Measurements from ENCODE around the gene RIT1. TPM values are rescaled to one million over a fixed set of nuclear protein-coding genes. Genes with fewer than 3 reads are reported as not detected.
A peak's percentile ranks its signal among the peaks of the same experiment; 100 is the strongest.

RIT1 gene
- total RNA-seq, 2 experiments from 2014 or later = 15.9 to 21.0 TPM

GRCh38 chr1:155947292-155947691 lies 36.1 kb upstream of the RIT1 start:
- CTCF ChIA-PET (ENCODE audit: unreplicated experiment) = interaction anchor here (0.8 kb wide), 1 partner anchor 29 kb away, joined by 3 read pairs; no protein-coding TSS in a partner anchor
- peak overlapping the region; percentile 89 for H3K4me2 ChIP-seq (ENCODE audit: low read length)
- peaks cover 57% of the 10 kb centered on the region for H3K4me1 ChIP-seq (ENCODE audit: insufficient read depth, low read length, poor library complexity, severe bottlenecking)
- peak; percentile 45 for DNase-seq (ENCODE audit: low spot score)
- H3K9me2 ChIP-seq (ENCODE audit: insufficient read depth, low read length) = no peaks in the 10 kb centered on the region
- no peak overlapping the region for H2AFZ ChIP-seq (ENCODE audit: low read length)
- no peaks in the 10 kb centered on the region for H3K79me2 ChIP-seq (ENCODE audit: insufficient read depth, low read depth, low read length)
- peak overlapping the region; percentile 37 for H3K4me3 ChIP-seq (ENCODE audit: low read depth, low read length, poor library complexity, severe bottlenecking)
- no peaks in the 10 kb centered on the region for H3K9me3 ChIP-seq (ENCODE audit: low read length)
- H3K27ac ChIP-seq (ENCODE audit: low read depth, low read length, poor library complexity, severe bottlenecking) = peak overlapping the region; percentile 96
- peaks cover 55% of the 10 kb centered on the region for H3K36me3 ChIP-seq (ENCODE audit: insufficient read depth, low read length)
- POLR2A ChIA-PET = interaction anchor here (0.6 to 1.5 kb wide), 3 partner anchors 12 to 49 kb away, joined by 3 to 5 read pairs (median 3); no protein-coding TSS in a partner anchor
- no peak for TF ChIP-seq CTCF (conservative IDR thresholded peaks at IDR 0.05; ENCODE audit: low read length)
- TF ChIP-seq EZH2phosphoT487 (IDR thresholded peaks at IDR 0.05; ENCODE audit: borderline replicate concordance, low read depth, low read length) = no peak
- intact Hi-C loops (cut with micrococcal nuclease; ENCODE audit: unreplicated experiment) = no loop called here
- no peaks in the 10 kb centered on the region for H4K20me1 ChIP-seq (ENCODE audit: insufficient read depth, low read length)
- no TSS peak for BruUV-seq (replicated peaks)

DNA sequence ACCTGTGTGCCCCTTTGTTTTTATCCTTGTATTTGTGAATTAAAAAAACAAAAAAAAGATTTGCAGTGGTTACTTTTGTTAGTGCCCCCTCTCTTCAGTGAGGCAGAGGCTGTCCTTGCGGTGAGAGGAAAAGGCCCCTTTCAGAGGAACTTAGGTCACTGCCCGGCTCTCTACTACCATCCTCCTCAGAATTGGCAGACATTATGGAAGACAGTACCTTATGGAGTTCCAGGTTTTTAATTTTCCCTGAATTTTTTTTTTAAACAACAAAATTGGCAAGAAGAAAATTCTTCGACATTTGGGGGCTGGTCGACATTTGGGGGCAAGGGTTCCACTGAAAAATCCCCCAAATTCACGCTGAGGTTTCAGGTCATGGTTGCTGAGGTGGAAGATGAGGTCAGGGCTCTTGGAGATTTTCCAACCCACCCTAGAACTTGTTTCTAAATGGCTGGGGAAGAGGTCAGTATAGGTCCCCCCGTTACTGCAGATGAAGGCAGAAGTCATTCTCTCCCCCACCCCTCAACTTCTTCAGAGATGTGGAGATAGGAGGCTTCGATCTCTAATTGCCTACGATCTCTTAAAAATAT lies 35.6 kb upstream of the RIT1 start:
- peaks cover 60% of the 10 kb centered on the region for H3K4me1 ChIP-seq (ENCODE audit: insufficient read depth, low read length, poor library complexity, severe bottlenecking)

More for the DNA sequence above, 35.6 kb upstream of the RIT1 start:
- no TSS peak for BruUV-seq (replicated peaks)
- ChIA-PET CTCF (ENCODE audit: unreplicated experiment) (interaction anchor here (1.3 to 1.4 kb wide), 2 partner anchors 31 to 87 kb away, joined by 3 to 4 read pairs; partner anchors contain the start of genes ARHGEF2 and SYT11), POLR2A (interaction anchor here (0.6 to 4.3 kb wide), 4 partner anchors 13 to 36 kb away, joined by 4 to 34 read pairs (median 25); partner anchors contain the start of genes ARHGEF2 and KHDC4)
- Histone ChIP-seq H2AFZ (ENCODE audit: low read length) (no peak overlapping the region), H3K27ac (ENCODE audit: low read depth, low read length, poor library complexity, severe bottlenecking) (peak overlapping the region; percentile 96), H3K36me3 (ENCODE audit: insufficient read depth, low read length) (peaks cover 50% of the 10 kb centered on the region), H3K4me3 (ENCODE audit: low read depth, low read length, poor library complexity, severe bottlenecking) (peak overlapping the region; percentile 37), H3K4me2 (ENCODE audit: low read length) (peak overlapping the region; percentile 89), H3K9me2 (ENCODE audit: insufficient read depth, low read length) (no peaks in the 10 kb centered on the region), H3K79me2 (ENCODE audit: insufficient read depth, low read depth, low read length) (no peaks in the 10 kb centered on the region), H3K9me3 (ENCODE audit: low read length) (no peaks in the 10 kb centered on the region), H4K20me1 (ENCODE audit: insufficient read depth, low read length) (no peaks in the 10 kb centered on the region)
- TF ChIP-seq CTCF (conservative IDR thresholded peaks at IDR 0.05; ENCODE audit: low read length) (no peak), EZH2phosphoT487 (IDR thresholded peaks at IDR 0.05; ENCODE audit: borderline replicate concordance, low read depth, low read length) (no peak)
- DNase-seq (ENCODE audit: low spot score) = no peak
- intact Hi-C loops (cut with micrococcal nuclease; ENCODE audit: unreplicated experiment) = loop anchor here (1.0 kb wide), 2 partner anchors 14 to 37 kb away; no protein-coding TSS in a partner anchor

Data from OCI-LY7 (cell line).